Testis (tissue), 3 donors: Measurements from ENCODE around the gene PDCD11. TPM values are rescaled to one million over a fixed set of nuclear protein-coding genes. Genes with fewer than 3 reads are reported as not detected.

Source experiments
- DNase-seq: peaks from one replicate; pipeline ENCODE4 v3.0.0-alpha.2; 2019
- H3K27ac ChIP-seq, 2 donors: fragments of 200-600 bp; sonication (generic); one replicate each; pipeline ENCODE4 v1.5.1; 2019
- H3K27me3 ChIP-seq: fragments of 200-600 bp; sonication (generic); one replicate; pipeline ENCODE4 v1.5.1; 2019
- H3K36me3 ChIP-seq: fragments of 200-600 bp; sonication (generic); one replicate; pipeline ENCODE4 v1.5.1; 2017; ENCODE audit warnings: low read depth; ENCODE audit errors: missing control alignments
- H3K4me1 ChIP-seq: fragments of 200-600 bp; sonication (generic); one replicate; pipeline ENCODE4 v1.5.1; 2019
- H3K4me3 ChIP-seq, 2 donors: fragments of 200-600 bp; sonication (generic); one replicate each; pipeline ENCODE4 v1.5.1; 2017 to 2019
- H3K9me3 ChIP-seq: fragments of 200-600 bp; sonication (generic); one replicate; pipeline ENCODE4 v1.5.1; 2017
- POLR2A ChIP-seq: fragments of 450-650 bp; IDR thresholded peaks from one replicate; pipeline ENCODE4 v1.6.1; 2017; ENCODE audit warnings: antibody characterized with exemption, mild to moderate bottlenecking, moderate library complexity
- WGBS, 2 donors: methylation state at CpG; one replicate each; pipeline ENCODE4 v1.1.5; 2018; 5-methylcytosine and 5-hydroxymethylcytosine counted together
- intact Hi-C: fragments of 100-400 bp; cut with DNase I; formaldehyde crosslinking; loops from one replicate; pipeline ENCODE4 v1.15.1; 2023; ENCODE audit warnings: low total_unique reads
- polyA plus RNA-seq: library from polyadenylated mRNA; stranded (reverse); fragments of 350-450 nt; fragmentation: Illumina TruSeq; extraction: RNeasy Lipid Tissue Mini Kit (QIAGEN cat#74804); gene quantifications from one replicate; pipeline ENCODE4 v1.2.3, GENCODE V29; 2014; ENCODE audit warnings: low read depth, low replicate concordance; ENCODE audit not compliant: insufficient read depth
- total RNA-seq, 2 donors: library from RNA; depleted of rRNA; stranded (reverse); fragments of >200 nt; gene quantifications; one replicate each; pipeline ENCODE4 v1.2.3, GENCODE V29; 2016
- TF ChIP-seq, protein P1 (sequence below), 3 experiments: fragments of 450-650 bp in 2 of 3; fragments of 200-600 bp in 1 of 3; sonication (generic) in 1 of 3; IDR thresholded peaks; one replicate each; pipeline ENCODE4 v1.5.1; 2016 to 2019; ENCODE audit warnings: antibody characterized with exemption in 3 of 3, mild to moderate bottlenecking in 2 of 3, moderate library complexity in 1 of 3

PDCD11 gene
- total and polyA plus RNA-seq, 3 donors from 2014 or later, result 47.3 to 54.9 (median 50.7) TPM

- intact Hi-C loops, result no loop called here
- Histone ChIP-seq H3K36me3 (no peaks in the 10 kb centered on the region), H3K27me3 (no peaks in the 10 kb centered on the region), H3K27ac (no peak overlapping the region), H3K4me3 (no peak overlapping the region), H3K4me1 (peaks cover under 1% of the 10 kb centered on the region), H3K9me3 (no peaks in the 10 kb centered on the region)
- no peak for DNase-seq
- 95 to 98% methylated on average over 28 to 38 of the region's 39 CpGs for WGBS, 2 donors
- no peak for TF ChIP-seq POLR2A
- TF ChIP-seq, protein P1, sequence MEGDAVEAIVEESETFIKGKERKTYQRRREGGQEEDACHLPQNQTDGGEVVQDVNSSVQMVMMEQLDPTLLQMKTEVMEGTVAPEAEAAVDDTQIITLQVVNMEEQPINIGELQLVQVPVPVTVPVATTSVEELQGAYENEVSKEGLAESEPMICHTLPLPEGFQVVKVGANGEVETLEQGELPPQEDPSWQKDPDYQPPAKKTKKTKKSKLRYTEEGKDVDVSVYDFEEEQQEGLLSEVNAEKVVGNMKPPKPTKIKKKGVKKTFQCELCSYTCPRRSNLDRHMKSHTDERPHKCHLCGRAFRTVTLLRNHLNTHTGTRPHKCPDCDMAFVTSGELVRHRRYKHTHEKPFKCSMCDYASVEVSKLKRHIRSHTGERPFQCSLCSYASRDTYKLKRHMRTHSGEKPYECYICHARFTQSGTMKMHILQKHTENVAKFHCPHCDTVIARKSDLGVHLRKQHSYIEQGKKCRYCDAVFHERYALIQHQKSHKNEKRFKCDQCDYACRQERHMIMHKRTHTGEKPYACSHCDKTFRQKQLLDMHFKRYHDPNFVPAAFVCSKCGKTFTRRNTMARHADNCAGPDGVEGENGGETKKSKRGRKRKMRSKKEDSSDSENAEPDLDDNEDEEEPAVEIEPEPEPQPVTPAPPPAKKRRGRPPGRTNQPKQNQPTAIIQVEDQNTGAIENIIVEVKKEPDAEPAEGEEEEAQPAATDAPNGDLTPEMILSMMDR (IDR thresholded peaks at IDR 0.05), result no peak
Measured at GRCh38 chr10:103457896-103458583, 61.6 kb downstream of the PDCD11 start.

DNA sequence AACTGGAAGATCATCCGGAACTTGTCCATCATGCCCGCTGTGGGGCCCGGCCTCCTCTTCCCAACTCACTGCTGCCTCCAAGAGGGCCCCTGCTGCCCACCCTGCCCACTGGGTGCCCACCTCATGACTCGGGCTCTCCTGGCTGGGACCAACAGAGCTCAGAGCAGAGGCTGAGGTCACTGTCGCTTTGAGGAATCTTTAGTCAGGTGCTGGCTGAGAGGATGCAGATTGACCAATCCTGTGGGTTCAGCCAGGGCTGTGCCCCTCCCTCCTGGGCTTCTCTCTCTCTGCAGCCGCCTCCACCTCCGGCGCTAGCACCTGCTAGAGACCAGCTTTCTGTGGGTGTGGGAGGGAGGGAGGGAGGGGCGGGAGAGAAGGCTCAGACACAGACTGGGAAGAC lies 62.3 kb downstream of the PDCD11 start, which contains the start of gene CALHM1:
TSS of gene CALHM1 (minus strand) at position 181 of the 400 bp plus-strand sequence. CDS start at position 32, 149 bp downstream.
- no peak for TF ChIP-seq POLR2A
- TF ChIP-seq, protein P1 (IDR thresholded peaks at IDR 0.05), result no peak
- Histone ChIP-seq H3K4me1 (no peaks in the 10 kb centered on the region), H3K27me3 (no peaks in the 10 kb centered on the region), H3K4me3 (no peak within 1 kb of the TSS), H3K27ac (no peak within 1 kb of the TSS), H3K36me3 (no peaks in the 10 kb centered on the region), H3K9me3 (no peaks in the 10 kb centered on the region)
- 60 to 82% methylated on average over 3 to 9 of the region's 9 CpGs for WGBS, 2 donors
- intact Hi-C loops, result no loop called here
- no peak for DNase-seq

GRCh38 chr10:103459615-103460014 lies 63.2 kb downstream of the PDCD11 start:
- Histone ChIP-seq H3K27me3 (no peaks in the 10 kb centered on the region), H3K9me3 (no peaks in the 10 kb centered on the region), H3K27ac (no peak overlapping the region), H3K4me3 (no peak overlapping the region), H3K4me1 (no peaks in the 10 kb centered on the region), H3K36me3 (no peaks in the 10 kb centered on the region)
- no peak for TF ChIP-seq POLR2A
- TF ChIP-seq, protein P1 (IDR thresholded peaks at IDR 0.05), result no peak
- whole genome bisulfite sequencing, 2 donors, result 76 to 93% methylated on average over 2 to 4 of the region's 4 CpGs
- no peak for DNase-seq
- intact Hi-C loops, result no loop called here

GRCh38 chr10:103463499-103463898 lies 67.1 kb downstream of the PDCD11 start:
- intact Hi-C loops, result no loop called here
- WGBS, 2 donors, result 60 to 70% methylated on average over 4 of the region's 4 CpGs
- Histone ChIP-seq H3K27ac (no peak overlapping the region), H3K27me3 (no peaks in the 10 kb centered on the region), H3K36me3 (no peaks in the 10 kb centered on the region), H3K4me3 (no peak overlapping the region), H3K9me3 (no peaks in the 10 kb centered on the region), H3K4me1 (no peaks in the 10 kb centered on the region)
- TF ChIP-seq POLR2A, result no peak
- TF ChIP-seq, protein P1 (IDR thresholded peaks at IDR 0.05), result no peak
- DNase-seq, result no peak
